Esophagus (tissue), 2 donors: ENCODE results near the gene KCNQ1OT1. TPM values are rescaled to one million over a fixed set of nuclear protein-coding genes. Genes with fewer than 3 reads are reported as not detected.

Source experiments
- H3K27ac ChIP-seq, 2 donors: one replicate each; pipeline ENCODE4 v1.5.1; 2013; ENCODE audit warnings: low read depth in 2 of 2, mild to moderate bottlenecking in 2 of 2, inconsistent platforms in 1 of 2, low read length in 1 of 2, moderate library complexity in 1 of 2
- H3K27me3 ChIP-seq, 2 donors: one replicate each; pipeline ENCODE4 v1.6.1; 2013; ENCODE audit warnings: low read length in 2 of 2, control low read depth in 1 of 2, mild to moderate bottlenecking in 1 of 2; ENCODE audit not compliant: insufficient read depth in 2 of 2, control insufficient read depth in 1 of 2
- H3K36me3 ChIP-seq, 2 donors: one replicate each; pipeline ENCODE4 v1.6.1; 2013; ENCODE audit warnings: low read length in 1 of 2; ENCODE audit not compliant: control insufficient read depth in 2 of 2, insufficient read depth in 2 of 2
- H3K4me1 ChIP-seq, 2 donors: one replicate each; pipeline ENCODE4 v1.6.1; 2013; ENCODE audit warnings: low read length in 1 of 2; ENCODE audit not compliant: control insufficient read depth in 2 of 2, insufficient read depth in 2 of 2
- H3K4me3 ChIP-seq, 2 donors: one replicate each; pipeline ENCODE4 v1.5.1; 2013; ENCODE audit warnings: low read length in 2 of 2, mild to moderate bottlenecking in 2 of 2, low read depth in 1 of 2, moderate library complexity in 1 of 2
- H3K9me3 ChIP-seq, 2 donors: one replicate each; pipeline ENCODE4 v1.6.1; 2013; ENCODE audit warnings: mild to moderate bottlenecking in 2 of 2, low read depth in 1 of 2, low read length in 1 of 2, moderate library complexity in 1 of 2; ENCODE audit not compliant: control insufficient read depth in 2 of 2, insufficient read depth in 1 of 2
- WGBS, 2 donors: extraction: QIAGEN DNeasy Blood & Tissue Kit; methylation state at CpG; one replicate each; pipeline ENCODE4 v1.1.7; 2013; 5-methylcytosine and 5-hydroxymethylcytosine counted together
- polyA plus RNA-seq, 2 donors: library from polyadenylated mRNA; stranded (reverse); fragments of 200-250 nt; gene quantifications; one replicate each; pipeline ENCODE4 v1.2.3, GENCODE V29; 2013
- donor health status: healthy with polysubstance abuse.
- donor health status: Bipolar disorder and iron deficiency.

Gene KCNQ1OT1
- polyA plus RNA-seq, 2 donors, result 0.04 to 0.51 TPM

DNA sequence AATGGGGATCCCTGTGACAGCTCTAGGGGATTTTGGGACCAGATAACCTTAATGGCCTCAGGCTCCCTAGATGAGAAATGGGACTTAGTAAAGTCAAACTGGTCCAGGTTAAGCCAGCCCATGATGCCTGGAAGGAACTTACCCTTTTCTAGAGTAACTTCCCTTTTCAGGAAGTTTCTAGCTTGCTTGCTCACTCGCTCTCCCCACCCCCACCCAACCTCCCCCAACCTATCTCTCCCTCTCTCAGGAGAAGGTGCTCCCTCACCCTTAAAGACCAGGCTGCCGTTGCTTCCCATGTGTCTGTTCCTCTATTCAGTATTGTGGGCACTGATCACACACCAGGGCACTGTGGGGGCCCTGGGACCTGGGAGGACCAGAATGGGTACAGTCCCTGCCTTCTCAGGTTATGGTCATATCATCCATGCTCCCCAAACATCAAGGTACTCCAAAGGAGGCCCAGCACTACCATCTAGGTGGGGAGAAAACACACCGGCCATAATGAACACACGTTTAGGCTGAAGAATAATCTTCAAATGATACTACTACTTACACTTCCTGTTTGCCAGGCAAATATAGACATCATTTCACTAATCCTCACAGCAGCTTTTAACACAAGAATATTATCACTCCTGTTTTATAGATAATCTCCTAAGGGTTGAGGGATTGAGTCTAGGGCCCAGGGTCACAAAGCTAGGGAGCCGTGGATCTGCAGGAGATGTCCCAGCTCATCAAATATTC, 18.2 kb downstream of the KCNQ1OT1 start:
- peaks cover 0 to 2% of the 10 kb centered on the region in 2 donors for H3K36me3 ChIP-seq
- H3K27ac ChIP-seq, result no peak overlapping the region
- 82 to 84% methylated on average over 5 of the region's 5 CpGs for WGBS, 2 donors
- H3K9me3 ChIP-seq, result no peaks in the 10 kb centered on the region
- no peaks in the 10 kb centered on the region for H3K4me1 ChIP-seq
- no peaks in the 10 kb centered on the region for H3K27me3 ChIP-seq
- H3K4me3 ChIP-seq, result no peak overlapping the region

GRCh38 chr11:2679011-2679676, 20.6 kb downstream of the KCNQ1OT1 start:
- Histone ChIP-seq H3K27me3 (no peaks in the 10 kb centered on the region), H3K9me3 (no peaks in the 10 kb centered on the region), H3K4me1 (no peaks in the 10 kb centered on the region), H3K36me3 (peaks cover 0 to 3% of the 10 kb centered on the region in 2 donors), H3K27ac (no peak overlapping the region), H3K4me3 (no peak overlapping the region)
- 96 to 97% methylated on average over 2 of the region's 2 CpGs for WGBS, 2 donors

- H3K27me3 ChIP-seq, result no peaks in the 10 kb centered on the region
- no peak overlapping the region for H3K4me3 ChIP-seq
- no peaks in the 10 kb centered on the region for H3K9me3 ChIP-seq
- WGBS, 2 donors, result 31 to 32% methylated on average over 1 of the region's 1 CpG
- peaks cover 0 to 4% of the 10 kb centered on the region in 2 donors for H3K36me3 ChIP-seq
- no peak overlapping the region for H3K27ac ChIP-seq
- H3K4me1 ChIP-seq, result peaks cover 0 to 3% of the 10 kb centered on the region in 2 donors
These were observed 21.4 kb downstream of the KCNQ1OT1 start for GRCh38 chr11:2678396-2678795.

DNA sequence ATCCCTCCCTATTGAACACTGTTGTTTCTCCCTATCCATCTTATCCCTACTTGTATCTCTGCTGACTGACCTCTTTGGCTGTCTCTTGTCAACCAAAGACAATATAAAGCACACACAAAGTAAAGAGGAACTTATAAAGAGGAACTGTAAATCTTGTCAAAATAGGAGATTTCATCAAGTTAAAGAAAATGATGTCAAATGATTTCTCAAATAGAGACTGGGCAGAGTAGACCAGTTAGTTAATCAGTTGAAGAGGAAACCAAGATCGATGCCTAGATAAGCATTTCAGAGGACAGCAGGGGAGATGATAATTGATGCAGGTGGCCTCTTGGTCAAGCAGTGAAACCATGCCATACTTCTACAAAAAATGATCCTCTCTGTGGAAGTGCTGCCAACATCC, 22.7 kb downstream of the KCNQ1OT1 start:
- Histone ChIP-seq H3K36me3 (peaks cover 0 to 2% of the 10 kb centered on the region in 2 donors), H3K9me3 (no peaks in the 10 kb centered on the region), H3K4me3 (no peak overlapping the region), H3K27ac (no peak overlapping the region), H3K4me1 (peaks cover 0 to 3% of the 10 kb centered on the region in 2 donors), H3K27me3 (no peaks in the 10 kb centered on the region)
- 62 to 80% methylated on average over 1 of the region's 1 CpG for WGBS, 2 donors

DNA sequence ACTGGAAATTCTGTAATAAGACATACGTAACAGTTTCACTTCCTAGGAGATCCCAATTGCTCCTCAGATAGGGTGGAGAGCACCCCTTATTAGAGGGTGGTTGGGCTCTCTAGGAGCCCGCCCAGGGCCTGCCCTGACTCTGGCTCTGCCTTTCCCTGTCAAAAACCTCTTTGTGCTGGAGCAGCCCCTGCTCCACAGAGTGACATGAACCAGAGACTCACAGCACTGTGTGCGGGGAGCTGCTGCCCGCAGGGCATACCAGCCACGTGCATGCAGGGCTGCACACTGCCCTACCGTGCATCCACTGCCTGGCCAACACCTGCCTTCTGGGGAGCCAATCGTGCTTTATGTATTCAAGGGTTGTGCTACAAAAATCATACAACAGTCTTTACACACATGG, 24.3 kb downstream of the KCNQ1OT1 start:
- Histone ChIP-seq H3K9me3 (no peaks in the 10 kb centered on the region), H3K4me3 (no peak overlapping the region), H3K4me1 (peaks cover 2 to 3% of the 10 kb centered on the region in 2 donors), H3K27me3 (no peaks in the 10 kb centered on the region), H3K27ac (no peak overlapping the region), H3K36me3 (peaks cover 0 to 2% of the 10 kb centered on the region in 2 donors)
- WGBS, 2 donors, result 81 to 83% methylated on average over 7 of the region's 7 CpGs

DNA sequence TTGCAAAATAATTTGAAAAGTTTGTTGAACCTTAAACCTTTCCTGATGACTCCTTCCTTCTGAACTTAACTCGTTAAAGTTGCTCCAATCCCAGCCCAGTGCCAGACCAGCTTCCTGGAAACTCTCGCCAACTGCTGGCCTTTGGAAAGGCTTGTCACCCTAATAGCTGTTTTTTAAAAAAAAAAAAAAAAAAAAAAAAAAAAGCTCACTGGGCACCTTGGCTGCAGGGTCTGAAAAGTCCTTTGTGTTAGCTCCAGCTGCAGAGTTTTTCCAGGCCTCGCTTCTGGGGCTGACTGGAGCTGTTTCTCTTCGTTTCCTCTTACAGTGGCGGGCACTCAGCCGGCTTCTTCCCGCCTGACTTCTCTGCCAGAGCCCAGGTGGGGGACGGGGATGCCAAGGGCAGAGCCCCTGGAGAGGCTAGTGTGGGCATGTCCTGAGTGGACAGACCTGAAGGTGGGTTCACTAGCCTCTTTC, 25.1 kb downstream of the KCNQ1OT1 start:
- peaks cover 0 to 2% of the 10 kb centered on the region in 2 donors for H3K36me3 ChIP-seq

DNA sequence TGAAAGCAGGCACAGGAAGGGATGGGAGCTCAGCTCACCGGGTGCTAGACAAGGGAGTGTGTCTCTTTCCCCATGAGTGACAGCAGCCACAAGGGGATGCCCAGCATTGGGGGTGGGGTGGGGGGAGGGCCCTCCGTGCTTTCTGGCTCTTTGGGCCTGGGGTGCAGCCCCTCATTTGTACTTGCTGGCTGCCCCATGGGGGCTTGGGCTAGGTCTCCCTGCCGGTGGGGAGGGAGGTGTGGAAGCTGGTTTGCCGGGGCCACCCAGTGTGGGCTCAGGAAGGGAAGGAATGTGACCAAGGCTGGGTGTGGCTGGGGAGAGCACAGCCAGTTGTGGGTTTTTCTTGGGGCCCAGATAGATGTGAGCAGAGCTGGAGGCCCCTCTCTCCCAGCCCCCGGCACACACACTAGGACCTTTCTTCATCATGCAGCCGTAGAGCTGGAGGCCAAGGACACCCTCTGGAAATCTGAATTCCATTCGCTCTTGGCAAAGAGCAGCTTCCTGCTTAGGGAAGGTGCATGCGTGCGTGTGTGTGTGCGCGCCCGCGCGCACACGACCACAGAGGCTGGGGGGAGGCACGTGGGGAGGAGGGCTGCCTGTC, 25.8 kb downstream of the KCNQ1OT1 start:
- H3K4me3 ChIP-seq, result no peak overlapping the region
- H3K27ac ChIP-seq, result no peak overlapping the region
- no peaks in the 10 kb centered on the region for H3K9me3 ChIP-seq
- H3K27me3 ChIP-seq, result no peaks in the 10 kb centered on the region
- H3K36me3 ChIP-seq, result peaks cover 0 to 2% of the 10 kb centered on the region in 2 donors
- H3K4me1 ChIP-seq, result peaks cover 2 to 3% of the 10 kb centered on the region in 2 donors
- 78% methylated on average over 16 of the region's 16 CpGs for WGBS, 2 donors

More for the DNA sequence above, 25.1 kb downstream of the KCNQ1OT1 start:
- WGBS, 2 donors, result 72% methylated on average over 8 of the region's 8 CpGs
- Histone ChIP-seq H3K4me3 (no peak overlapping the region), H3K27me3 (no peaks in the 10 kb centered on the region), H3K4me1 (peaks cover 2 to 3% of the 10 kb centered on the region in 2 donors), H3K9me3 (no peaks in the 10 kb centered on the region), H3K27ac (no peak overlapping the region)

DNA sequence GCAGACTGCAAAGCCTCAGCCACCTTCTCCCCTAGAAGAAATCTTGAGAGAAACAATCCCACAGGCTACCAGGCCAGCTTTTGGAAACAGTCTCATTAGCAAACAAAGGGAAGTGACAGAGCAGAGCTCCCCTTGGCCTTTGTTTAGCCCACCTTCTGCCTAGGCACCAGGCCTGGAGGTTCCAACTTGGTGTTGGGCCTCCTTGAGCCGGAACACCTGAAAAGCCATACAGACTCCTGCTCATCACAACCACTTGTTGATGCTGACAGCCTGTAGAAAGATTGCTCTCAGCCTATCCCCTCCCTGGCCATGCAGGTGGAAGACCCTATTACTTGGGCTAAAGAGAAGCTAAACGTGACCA, 26.6 kb downstream of the KCNQ1OT1 start:
- 89 to 93% methylated on average over 2 of the region's 2 CpGs for WGBS, 2 donors
- no peak overlapping the region for H3K27ac ChIP-seq
- H3K4me1 ChIP-seq, result peaks cover 2 to 3% of the 10 kb centered on the region in 2 donors
- H3K4me3 ChIP-seq, result no peak overlapping the region
- H3K27me3 ChIP-seq, result no peaks in the 10 kb centered on the region
- peaks cover 0 to 2% of the 10 kb centered on the region in 2 donors for H3K36me3 ChIP-seq
- H3K9me3 ChIP-seq, result no peaks in the 10 kb centered on the region

- 92 to 95% methylated on average over 4 of the region's 4 CpGs for WGBS, 2 donors
- H3K27ac ChIP-seq, result no peak overlapping the region
- H3K9me3 ChIP-seq, result no peaks in the 10 kb centered on the region
- H3K27me3 ChIP-seq, result no peaks in the 10 kb centered on the region
- peaks cover 0 to 2% of the 10 kb centered on the region in 2 donors for H3K36me3 ChIP-seq
- H3K4me1 ChIP-seq, result peaks cover 2 to 3% of the 10 kb centered on the region in 2 donors
- no peak overlapping the region for H3K4me3 ChIP-seq
These were observed 27.1 kb downstream of the KCNQ1OT1 start for GRCh38 chr11:2672553-2673249.
